PC-3 (cell line): ENCODE results near the gene MAPK8IP2. TPM values are rescaled to one million over a fixed set of nuclear protein-coding genes. Genes with fewer than 3 reads are reported as not detected.

Experiments used
- ATAC-seq: fragments of 200-7000 bp; cut with Tn5 transposase; 2 replicates; pipeline ENCODE4 v1.9.1; 2020; ENCODE audit warnings: mild to moderate bottlenecking, moderate library complexity
- BruUV-seq: library from RNA; stranded (reverse); fragments of 400-500 nt; replicated peaks from 2 replicates; lab custom pipeline; 2021; lab: Mats Ljungman, UMichigan
- CTCF ChIA-PET: fragments of 300-600 bp; sonication (Branson Sonifier 250); formaldehyde crosslinking; loops from one replicate; lab custom pipeline; 2022; ENCODE audit warnings: antibody characterized with exemption; lab: Charles Lee
- POLR2A ChIA-PET: fragments of 300-600 bp; sonication (Branson Sonifier 250); formaldehyde crosslinking; loops from one replicate; lab custom pipeline; 2022; ENCODE audit warnings: antibody characterized with exemption; ENCODE audit not compliant: unreplicated experiment; lab: Charles Lee
- DNase-seq: peaks from one replicate; pipeline ENCODE4 v3.0.0-alpha.2; 2015
- H2AFZ ChIP-seq: fragments of 300-600 bp; sonication (generic); 2 replicates; pipeline ENCODE4 v1.6.0; 2016; ENCODE audit warnings: antibody characterized with exemption, low read length
- H3F3A ChIP-seq: fragments of 300-600 bp; sonication (generic); one replicate; pipeline ENCODE4 v1.6.0; 2017; ENCODE audit warnings: antibody characterized with exemption, low read length, control low read depth, mild to moderate bottlenecking; ENCODE audit not compliant: unreplicated experiment
- H3K27ac ChIP-seq: fragments of 300-600 bp; sonication (generic); 2 replicates; pipeline ENCODE4 v1.5.1; 2016; ENCODE audit warnings: mild to moderate bottlenecking, low read length
- H3K27me3 ChIP-seq: fragments of 300-600 bp; sonication (generic); 2 replicates; pipeline ENCODE4 v1.6.1; 2016; ENCODE audit warnings: low read length, mixed read lengths
- H3K36me3 ChIP-seq: fragments of 300-600 bp; sonication (generic); 2 replicates; pipeline ENCODE4 v1.6.1; 2016; ENCODE audit warnings: low read depth, mixed run types, low read length, mixed read lengths
- H3K4me1 ChIP-seq: fragments of 300-600 bp; sonication (generic); 2 replicates; pipeline ENCODE4 v1.5.1; 2016; ENCODE audit warnings: low read length; ENCODE audit not compliant: insufficient read depth
- H3K4me2 ChIP-seq: fragments of 300-600 bp; sonication (generic); 2 replicates; pipeline ENCODE4 v1.6.0; 2016; ENCODE audit warnings: low read length
- H3K4me3 ChIP-seq: fragments of 300-600 bp; sonication (generic); 2 replicates; pipeline ENCODE4 v1.5.1; 2016; ENCODE audit warnings: mild to moderate bottlenecking, low read length, mixed read lengths
- H3K79me2 ChIP-seq: fragments of 300-600 bp; sonication (generic); 2 replicates; pipeline ENCODE4 v1.6.1; 2017; ENCODE audit warnings: low read length, mixed read lengths
- H3K9ac ChIP-seq: fragments of 300-600 bp; sonication (generic); 2 replicates; pipeline ENCODE4 v1.6.0; 2016; ENCODE audit warnings: mild to moderate bottlenecking, low read length
- H3K9me2 ChIP-seq: fragments of 300-600 bp; sonication (generic); replicated peaks from 2 replicates; pipeline ENCODE4 v1.6.1; 2016; ENCODE audit warnings: mixed run types, low read length, mixed read lengths
- H3K9me3 ChIP-seq: fragments of 300-600 bp; sonication (generic); 2 replicates; pipeline ENCODE4 v1.6.1; 2016; ENCODE audit warnings: low read length, mixed read lengths
- H4K20me1 ChIP-seq: fragments of 300-600 bp; sonication (generic); 2 replicates; pipeline ENCODE4 v1.6.1; 2016; ENCODE audit warnings: low read length, mixed read lengths
- CTCF ChIP-seq: fragments of 300-600 bp; sonication (generic); conservative IDR thresholded peaks from 2 replicates; pipeline ENCODE4 v1.5.1; 2017; ENCODE audit warnings: antibody characterized with exemption, low read depth, mild to moderate bottlenecking, low read length
- EZH2 ChIP-seq: fragments of 300-600 bp; sonication (generic); IDR thresholded peaks from one replicate; pipeline ENCODE4 v1.6.1; 2017; ENCODE audit warnings: antibody characterized with exemption, mild to moderate bottlenecking, low read length; ENCODE audit not compliant: unreplicated experiment
- EZH2phosphoT487 ChIP-seq: fragments of 300-600 bp; sonication (generic); IDR thresholded peaks from 2 replicates; pipeline ENCODE4 v1.6.1; 2018; ENCODE audit warnings: mild to moderate bottlenecking, antibody characterized with exemption, low read length, borderline replicate concordance
- intact Hi-C: fragments of 100-400 bp; cut with micrococcal nuclease; formaldehyde crosslinking; loops from 2 replicates; pipeline ENCODE4 v1.9.0; 2023
- total RNA-seq: library from RNA; depleted of rRNA; stranded (reverse); fragments of >200 nt; gene quantifications from 2 replicates; pipeline ENCODE4 v1.2.3, GENCODE V29; 2014

Gene MAPK8IP2
- total RNA-seq, 1 experiment from 2014 or later = 1.5 TPM

GRCh38 chr22:50621948-50622722 lies 21.5 kb downstream of the MAPK8IP2 start:
- Histone ChIP-seq H3K9me2 (no peaks in the 10 kb centered on the region), H3K9ac (no peak overlapping the region), H3K36me3 (no peaks in the 10 kb centered on the region), H2AFZ (peak overlapping the region; percentile 57), H3F3A (no peaks in the 10 kb centered on the region), H3K4me2 (peak overlapping the region; percentile 98), H3K79me2 (no peaks in the 10 kb centered on the region), H3K4me1 (peaks cover 17% of the 10 kb centered on the region; the same call in 1 of the 2 replicates), H3K27ac (no peak overlapping the region), H4K20me1 (no peaks in the 10 kb centered on the region), H3K27me3 (no peaks in the 10 kb centered on the region), H3K9me3 (no peaks in the 10 kb centered on the region), H3K4me3 (peak overlapping the region; percentile 75)
- POLR2A ChIA-PET = no interaction called here
- DNase-seq (peak; percentile 11), ATAC-seq (peak; percentile 23)
- peak; percentile 55 for TF ChIP-seq CTCF
- no peak for TF ChIP-seq EZH2phosphoT487
- BruUV-seq = TSS peak; percentile 26
- intact Hi-C loops = loop anchor here (2.0 to 5.0 kb wide), 2 partner anchors 69 to 95 kb away; partner anchors contain the start of gene SCO2
- CTCF ChIA-PET = interaction anchor here (1.8 kb wide), 1 partner anchor 97 kb away, joined by 16 read pairs; the partner anchor contains the start of gene SCO2

GRCh38 chr22:50622723-50623327 lies 22.2 kb downstream of the MAPK8IP2 start:
- no peak overlapping the region for H3K27ac ChIP-seq
- no peaks in the 10 kb centered on the region for H3K9me2 ChIP-seq
- H3K27me3 ChIP-seq = no peaks in the 10 kb centered on the region
- CTCF ChIA-PET = no interaction called here
- no peaks in the 10 kb centered on the region for H4K20me1 ChIP-seq
- no peaks in the 10 kb centered on the region for H3F3A ChIP-seq
- H3K9ac ChIP-seq = no peak overlapping the region
- no peak for TF ChIP-seq EZH2
- TF ChIP-seq CTCF = no peak
- TF ChIP-seq EZH2phosphoT487 = no peak
- no peaks in the 10 kb centered on the region for H3K79me2 ChIP-seq
- DNase-seq (no peak), ATAC-seq (no peak)
- H3K4me1 ChIP-seq = peaks cover 22% of the 10 kb centered on the region; the same call in 1 of the 2 replicates
- POLR2A ChIA-PET = no interaction called here
- H3K4me3 ChIP-seq = no peak overlapping the region
- H2AFZ ChIP-seq = no peak overlapping the region
- no peaks in the 10 kb centered on the region for H3K9me3 ChIP-seq
- H3K36me3 ChIP-seq = no peaks in the 10 kb centered on the region
- peak overlapping the region; percentile 98; the same call in 1 of the 2 replicates for H3K4me2 ChIP-seq
- intact Hi-C loops = loop anchor here (5.0 kb wide), 1 partner anchor 96 kb away; the partner anchor contains the start of gene SCO2
- BruUV-seq = no TSS peak
